PFSK-1 (cell line): Measurements from ENCODE around the gene OR4A15. TPM values are rescaled to one million over a fixed set of nuclear protein-coding genes. Genes with fewer than 3 reads are reported as not detected.

Experiments
- FOXP2 ChIP-seq: optimal IDR thresholded peaks from 2 replicates; pipeline ENCODE3; 2011; ENCODE audit warnings: borderline replicate concordance, control low read depth, inconsistent platforms; ENCODE audit not compliant: insufficient read depth; ENCODE audit errors: extremely low read length, extremely low read depth
- POLR2AphosphoS5 ChIP-seq: IDR thresholded peaks from 2 replicates; pipeline ENCODE4 v1.6.1; 2012; ENCODE audit warnings: low read depth, mild to moderate bottlenecking, control low read depth, low read length, moderate library complexity
- REST ChIP-seq, 2 experiments: IDR thresholded peaks; 2 replicates each; pipeline versions ENCODE4 v1.6.1 to v1.8.0; 2011 to 2012; ENCODE audit warnings: low read depth in 2 of 2, low read length in 2 of 2, control low read depth in 1 of 2, inconsistent platforms in 1 of 2, mild to moderate bottlenecking in 1 of 2, moderate library complexity in 1 of 2; ENCODE audit not compliant: insufficient read depth in 1 of 2
- SIN3A ChIP-seq: IDR thresholded peaks from 2 replicates; pipeline ENCODE4 v1.6.1; 2012; ENCODE audit warnings: mild to moderate bottlenecking, low read length, moderate library complexity, borderline replicate concordance; ENCODE audit not compliant: insufficient read depth
- TAF1 ChIP-seq: IDR thresholded peaks from 2 replicates; pipeline ENCODE4 v1.6.1; 2012; ENCODE audit warnings: low read length, control low read depth, borderline replicate concordance; ENCODE audit not compliant: insufficient read depth
- polyA plus RNA-seq: library from polyadenylated mRNA; unstranded; fragments of >200 nt; gene quantifications from one replicate; pipeline ENCODE4 v1.2.1, GENCODE V29; 2012; ENCODE audit warnings: low read depth, missing spikeins; ENCODE audit not compliant: insufficient read length

The OR4A15 gene
- polyA plus RNA-seq: not detected

- TF ChIP-seq POLR2AphosphoS5: no peak
- no peak for TF ChIP-seq SIN3A
- TF ChIP-seq TAF1: no peak
- no peak for TF ChIP-seq REST (IDR thresholded peaks at IDR 0.05; ENCODE audit: insufficient read depth in 1 of 2, low read depth in 2 of 2, low read length in 2 of 2)
- no peak for TF ChIP-seq FOXP2
Observed at GRCh38 chr11:55367674-55368073, at the start of gene OR4A15. TSS of gene OR4A15 (plus strand) at chr11:55367974. CDS start at chr11:55367974, 0 bp downstream.

- no peak for TF ChIP-seq REST (IDR thresholded peaks at IDR 0.05; ENCODE audit: insufficient read depth in 1 of 2, low read depth in 2 of 2, low read length in 2 of 2)
- no peak for TF ChIP-seq TAF1
- TF ChIP-seq SIN3A: no peak
- no peak for TF ChIP-seq FOXP2
- TF ChIP-seq POLR2AphosphoS5: no peak
Observed at GRCh38 chr11:55324500-55324899, 43.3 kb upstream of the OR4A15 start.

- no peak for TF ChIP-seq TAF1
- TF ChIP-seq SIN3A: no peak
- no peak for TF ChIP-seq REST (IDR thresholded peaks at IDR 0.05; ENCODE audit: insufficient read depth in 1 of 2, low read depth in 2 of 2, low read length in 2 of 2)
- no peak for TF ChIP-seq POLR2AphosphoS5
- TF ChIP-seq FOXP2: no peak
Observed at GRCh38 chr11:55342901-55343300, 24.9 kb upstream of the OR4A15 start, which contains the start of gene OR4A16. TSS of gene OR4A16 (plus strand) at chr11:55343201. CDS start at chr11:55343201, 0 bp downstream.

GRCh38 chr11:55345306-55345705, 22.5 kb upstream of the OR4A15 start:
- TF ChIP-seq TAF1 (no peak), REST (IDR thresholded peaks at IDR 0.05; ENCODE audit: insufficient read depth in 1 of 2, low read depth in 2 of 2, low read length in 2 of 2) (no peak), FOXP2 (no peak), SIN3A (no peak), POLR2AphosphoS5 (no peak)

- TF ChIP-seq POLR2AphosphoS5 (no peak), FOXP2 (no peak), SIN3A (no peak)
Observed at GRCh38 chr11:55349032-55349431, 18.7 kb upstream of the OR4A15 start.

- TF ChIP-seq SIN3A (no peak), TAF1 (no peak), FOXP2 (no peak)
Observed at GRCh38 chr11:55357560-55358184, 10.1 kb upstream of the OR4A15 start.
